Measurements from ENCODE around the gene CDCP2.
"Not testable (repeated sequence)": the region's sequence is repeated elsewhere in the genome, so short reads cannot be mapped to it uniquely, and the experiment has no call there.

The CDCP2 gene

DNA sequence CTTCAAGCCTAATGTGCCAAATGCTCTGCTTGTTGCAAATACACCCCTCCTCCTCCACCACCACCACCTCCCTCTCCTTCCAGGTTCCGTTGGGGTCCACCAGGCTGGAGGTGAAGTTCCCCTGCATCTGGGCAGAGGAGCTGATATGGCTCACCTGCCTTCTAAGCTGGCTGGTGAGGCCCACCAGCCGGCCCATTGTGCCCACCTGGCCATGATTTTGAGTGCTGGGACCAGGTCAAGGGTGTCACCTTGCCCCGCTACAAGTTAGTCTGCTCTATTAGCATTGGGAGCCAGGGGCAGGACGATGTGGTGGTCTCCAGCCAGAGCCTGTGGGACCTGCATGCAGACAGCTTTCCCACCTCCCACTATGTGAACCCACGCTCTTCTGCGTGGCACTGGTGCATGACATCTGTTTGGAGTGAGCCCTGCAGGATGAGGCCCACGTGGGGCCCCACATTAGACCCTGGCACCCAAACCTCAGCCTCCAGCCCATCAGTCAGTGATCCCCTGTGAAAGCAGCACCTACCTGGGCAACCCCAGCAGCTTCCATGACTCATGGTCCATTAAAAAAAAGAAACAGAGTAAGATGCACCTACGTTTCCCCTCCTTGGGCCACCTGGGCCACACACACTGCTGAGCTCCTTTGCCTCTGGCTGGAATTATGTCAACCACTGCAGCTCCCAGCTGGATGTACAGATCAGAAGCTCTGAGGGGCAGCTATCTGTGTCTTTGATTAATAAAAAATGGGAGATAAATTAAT, 15.6 kb upstream of the CDCP2 start:
- in situ Hi-C loops (cut with HindIII; ENCODE audit: low sequenced_read_pairs), result no loop called here

DNA sequence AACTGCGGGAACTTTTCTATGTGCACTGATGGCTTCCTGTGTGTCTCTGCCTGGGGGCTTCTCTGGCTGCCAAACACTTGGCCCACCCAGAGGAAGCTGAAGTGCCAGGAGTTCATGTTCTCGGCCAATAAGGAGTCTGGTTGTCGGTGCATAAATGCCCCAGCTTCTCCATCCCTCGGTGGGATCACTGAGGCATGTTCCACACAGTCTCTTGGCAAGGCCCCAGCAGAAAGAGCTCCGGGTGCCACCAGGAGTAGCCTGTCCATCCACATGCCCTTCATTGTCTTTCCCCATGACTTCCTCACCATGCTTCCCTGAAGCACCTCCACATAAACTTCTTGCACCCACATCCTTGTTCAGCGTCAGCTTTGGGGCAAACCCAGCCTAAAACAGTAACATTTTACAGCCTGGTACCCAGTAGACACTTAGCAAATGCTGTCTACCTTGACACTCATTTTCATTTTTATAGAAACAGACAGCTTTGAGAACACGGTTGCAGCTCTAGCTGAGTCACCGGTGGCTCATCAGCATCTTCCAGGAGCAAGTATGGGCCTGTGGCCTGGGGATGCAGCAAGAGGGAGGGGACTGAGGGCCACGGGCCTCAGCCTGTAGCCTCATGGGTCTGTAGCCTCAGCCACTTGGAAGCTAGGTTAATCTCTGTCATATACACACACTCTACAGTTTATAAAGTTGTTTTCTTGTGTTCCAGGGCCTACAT, 14.8 kb upstream of the CDCP2 start:
- in situ Hi-C loops (cut with HindIII; ENCODE audit: low sequenced_read_pairs), result no loop called here

DNA sequence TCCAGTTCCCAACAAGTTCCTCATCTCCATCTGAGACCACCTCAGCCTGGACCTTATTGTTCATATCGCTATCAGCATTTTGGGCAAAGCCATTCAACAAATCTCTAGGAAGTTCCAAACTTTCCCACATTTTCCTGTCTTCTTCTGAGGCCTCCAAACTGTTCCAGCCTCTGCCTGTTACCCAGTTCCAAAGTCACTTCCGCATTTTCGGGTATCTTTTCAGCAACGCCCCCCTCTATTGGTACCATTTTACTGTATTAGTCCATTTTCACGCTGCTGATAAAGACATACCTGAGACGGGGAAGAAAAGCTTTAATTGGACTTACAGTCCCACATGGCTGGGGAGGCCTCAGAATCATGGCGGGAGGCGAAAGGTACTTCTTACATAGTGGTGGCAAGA, 13.6 kb upstream of the CDCP2 start:
- in situ Hi-C loops (cut with HindIII; ENCODE audit: low sequenced_read_pairs), result not testable (repeated sequence)

GRCh38 chr1:54165146-54165545, 12.3 kb upstream of the CDCP2 start:
- in situ Hi-C loops (cut with HindIII; ENCODE audit: low sequenced_read_pairs), result no loop called here

DNA sequence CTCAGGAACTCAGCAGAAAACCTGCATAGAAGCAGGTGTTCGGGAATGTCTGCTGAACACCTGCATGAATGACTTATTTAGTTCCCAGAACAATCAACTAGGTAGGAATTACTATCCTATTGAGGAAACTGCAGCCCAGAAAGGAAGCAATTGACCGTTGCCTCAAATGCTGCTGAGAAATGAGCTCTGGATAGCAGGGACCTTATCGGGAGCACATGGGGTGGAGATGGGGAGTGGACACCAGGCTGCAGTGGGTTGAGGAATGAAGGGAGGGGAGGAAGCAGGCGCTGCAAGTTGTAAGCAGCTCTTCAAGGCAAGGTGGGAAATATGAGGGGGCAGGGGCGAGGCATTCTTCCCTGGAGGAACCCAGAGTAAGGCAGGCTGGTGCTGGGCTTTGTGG, 10.8 kb upstream of the CDCP2 start:
- in situ Hi-C loops (cut with HindIII; ENCODE audit: low sequenced_read_pairs), result no loop called here

DNA sequence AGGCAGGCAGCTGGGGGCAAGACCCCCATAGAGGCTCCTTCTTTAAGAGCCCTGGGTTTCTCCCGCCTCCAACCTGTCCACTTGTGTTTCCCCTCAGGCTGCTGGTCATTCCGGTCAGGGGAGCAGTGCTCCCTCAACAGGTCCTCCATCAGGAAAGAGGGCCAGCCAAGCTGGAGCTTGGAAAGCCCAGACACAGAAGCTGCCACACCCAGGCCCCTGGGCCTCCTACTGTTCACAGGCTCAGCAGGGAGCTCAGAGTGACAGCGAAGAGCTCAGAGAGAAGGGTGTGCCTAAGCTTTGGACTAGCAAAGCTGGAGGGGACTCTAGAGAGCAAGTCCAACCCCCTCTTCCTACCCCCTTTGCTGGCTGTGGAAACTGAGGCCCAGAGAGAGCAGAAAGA, 10.3 kb upstream of the CDCP2 start:
- in situ Hi-C loops (cut with HindIII; ENCODE audit: low sequenced_read_pairs), result no loop called here

GRCh38 chr1:54161495-54162168, 8.8 kb upstream of the CDCP2 start:
- in situ Hi-C loops (cut with HindIII; ENCODE audit: low sequenced_read_pairs), result no loop called here

GRCh38 chr1:54160351-54160750, 7.6 kb upstream of the CDCP2 start:
- in situ Hi-C loops (cut with HindIII; ENCODE audit: low sequenced_read_pairs), result no loop called here

DNA sequence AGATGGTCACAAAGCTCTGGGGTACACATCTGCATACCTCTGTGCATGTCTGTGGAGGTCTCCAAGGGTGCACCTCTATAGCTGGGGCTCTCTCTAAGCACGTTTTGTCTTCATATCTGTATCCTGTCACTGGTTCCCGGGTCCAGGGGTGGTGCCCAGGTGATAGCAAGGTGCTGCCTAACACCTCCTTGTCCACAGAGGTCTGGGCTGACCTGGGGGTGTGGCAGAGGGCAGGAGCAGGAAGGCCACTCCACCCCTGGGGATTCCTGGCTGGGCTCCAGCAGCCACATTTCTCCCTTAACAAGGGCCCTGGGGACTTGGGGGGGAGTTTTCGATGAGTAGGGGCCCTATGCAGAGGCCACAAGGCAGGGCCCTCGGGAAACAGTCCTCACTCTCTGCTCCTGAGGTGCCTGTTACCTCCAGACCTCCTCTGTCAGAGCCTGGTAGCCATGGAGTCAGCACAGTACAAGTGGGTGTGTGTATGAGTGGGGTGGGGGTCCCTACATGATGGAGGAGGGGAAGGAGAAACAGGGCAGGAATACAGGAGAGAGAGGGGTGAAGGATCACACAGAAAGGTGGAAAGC, 7.0 kb upstream of the CDCP2 start:
- in situ Hi-C loops (cut with HindIII; ENCODE audit: low sequenced_read_pairs), result no loop called here

- in situ Hi-C loops (cut with HindIII; ENCODE audit: low sequenced_read_pairs), result no loop called here
Measured at GRCh38 chr1:54158071-54158470, 5.3 kb upstream of the CDCP2 start.

- in situ Hi-C loops (cut with HindIII; ENCODE audit: low sequenced_read_pairs), result no loop called here
Measured at GRCh38 chr1:54157401-54157800, 4.6 kb upstream of the CDCP2 start.

- in situ Hi-C loops (cut with HindIII; ENCODE audit: low sequenced_read_pairs), result no loop called here
Measured at GRCh38 chr1:54156986-54157385, 4.2 kb upstream of the CDCP2 start.

GRCh38 chr1:54156201-54156600, 3.4 kb upstream of the CDCP2 start:
- in situ Hi-C loops (cut with HindIII; ENCODE audit: low sequenced_read_pairs), result no loop called here

- in situ Hi-C loops (cut with HindIII; ENCODE audit: low sequenced_read_pairs), result no loop called here
Measured at GRCh38 chr1:54153535-54154439, 987 bp upstream of the CDCP2 start.

DNA sequence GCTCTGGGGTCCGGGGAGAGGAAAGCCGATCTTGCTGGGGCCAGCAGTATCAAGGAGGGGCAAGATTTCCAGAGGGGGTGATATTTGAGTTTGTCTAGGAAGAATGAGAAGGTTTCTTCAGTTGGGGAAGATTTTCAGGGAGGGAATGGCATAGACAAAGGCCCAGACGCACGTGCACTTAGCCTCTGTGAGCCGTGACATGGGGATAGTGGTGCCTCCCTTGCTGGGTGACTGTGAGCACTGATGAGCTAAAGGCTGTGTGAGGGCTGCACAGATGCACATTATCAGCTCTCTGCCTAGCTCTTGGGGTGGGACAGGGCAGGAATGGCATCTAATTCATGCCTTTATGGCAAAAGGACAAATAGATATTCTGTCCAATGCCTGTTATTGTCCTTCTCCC, 1.8 kb downstream of the CDCP2 start:
- in situ Hi-C loops (cut with HindIII; ENCODE audit: low sequenced_read_pairs), result no loop called here

DNA sequence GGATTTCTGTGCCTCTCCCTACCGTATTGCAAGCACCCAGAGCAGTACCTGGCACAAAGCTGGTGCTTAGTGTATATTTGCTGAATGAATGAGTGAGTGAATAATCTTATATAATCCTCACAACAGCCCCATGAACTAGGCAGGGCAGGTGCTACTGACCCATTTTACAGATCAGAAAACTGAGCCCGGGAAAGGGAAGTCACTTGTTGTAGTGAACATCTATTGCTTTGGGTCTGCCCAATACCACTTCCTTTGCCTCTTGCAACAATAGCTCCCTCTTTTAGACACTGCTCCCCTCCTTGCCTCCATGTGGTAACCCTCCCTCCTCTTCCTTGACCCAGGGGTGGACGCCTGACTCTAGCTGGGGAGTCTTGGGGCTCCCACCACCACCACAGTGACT, 3.1 kb downstream of the CDCP2 start:
- in situ Hi-C loops (cut with HindIII; ENCODE audit: low sequenced_read_pairs), result no loop called here

- in situ Hi-C loops (cut with HindIII; ENCODE audit: low sequenced_read_pairs), result no loop called here
Measured at GRCh38 chr1:54144366-54144765, 8.4 kb downstream of the CDCP2 start.

DNA sequence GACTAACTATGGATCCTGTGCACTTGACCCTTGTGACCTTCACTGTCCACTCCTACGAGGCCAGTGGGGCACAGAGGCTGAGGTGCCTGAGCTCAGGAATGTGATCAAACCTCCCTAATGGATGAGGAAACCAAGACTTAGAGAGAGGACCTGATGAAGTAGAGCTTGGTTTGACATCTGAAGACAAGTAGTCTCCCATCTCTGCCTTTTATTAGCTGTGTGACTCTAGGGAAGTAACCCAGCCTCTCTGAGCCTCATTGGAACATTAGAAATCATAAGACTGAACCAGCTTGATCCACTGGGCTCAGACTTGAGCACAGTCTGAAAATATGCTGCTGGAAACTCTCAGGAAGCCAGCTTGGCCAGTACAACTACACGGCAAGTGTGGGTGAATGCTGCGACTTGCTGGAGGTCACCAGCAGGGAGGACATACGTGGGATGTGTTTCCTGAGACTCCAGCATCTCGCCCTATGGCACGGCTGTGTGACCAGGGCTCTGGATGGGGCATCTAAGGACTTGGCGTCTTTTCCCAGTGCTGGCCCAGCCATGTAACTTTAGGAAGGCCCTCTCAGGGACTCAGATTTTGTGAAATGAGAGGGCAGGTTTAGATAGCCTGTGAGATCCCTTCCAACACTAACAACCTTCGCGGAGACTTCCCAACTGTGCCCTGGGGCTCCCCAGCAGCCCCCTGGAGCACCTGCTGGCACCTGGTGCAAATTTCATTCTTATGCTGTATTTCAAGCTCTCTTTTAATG, 10.5 kb downstream of the CDCP2 start:
- in situ Hi-C loops (cut with HindIII; ENCODE audit: low sequenced_read_pairs), result no loop called here

GRCh38 chr1:54139711-54140110, 13.1 kb downstream of the CDCP2 start:
- in situ Hi-C loops (cut with HindIII; ENCODE audit: low sequenced_read_pairs), result no loop called here

DNA sequence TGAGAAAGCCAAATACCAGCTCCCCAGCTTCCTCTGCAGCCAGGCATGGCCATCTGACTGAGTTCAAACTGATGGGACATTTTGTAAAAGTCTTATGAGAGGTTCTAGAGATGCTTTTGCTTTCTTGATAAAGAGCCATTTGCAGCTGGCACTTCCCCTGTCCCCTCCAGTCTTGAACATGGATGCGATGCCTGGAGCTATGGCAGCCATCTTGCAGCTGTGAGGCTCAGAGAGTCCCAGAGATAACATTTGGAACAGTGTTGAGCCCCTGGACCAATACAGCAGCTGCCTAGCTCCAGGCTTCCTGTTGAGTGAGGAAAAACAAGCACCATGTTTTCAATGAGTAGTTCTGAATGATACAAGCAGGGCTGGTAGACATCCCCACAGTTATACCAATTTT, 13.8 kb downstream of the CDCP2 start:
- in situ Hi-C loops (cut with HindIII; ENCODE audit: low sequenced_read_pairs), result no loop called here

All from DLD1 (cell line).